GM23248 (cell line): Measurements from ENCODE around the gene DRAM1. TPM values are rescaled to one million over a fixed set of nuclear protein-coding genes. Genes with fewer than 3 reads are reported as not detected.
A peak's percentile ranks its signal among the peaks of the same experiment; 100 is the strongest.

Source experiments
- DNase-seq: peaks from one replicate; pipeline ENCODE4 v3.0.0-alpha.2; 2015
- H2AFZ ChIP-seq: fragments of 200-600 bp; sonication (generic); 2 replicates; pipeline ENCODE4 v1.6.1; 2016; ENCODE audit warnings: antibody characterized with exemption
- H3F3A ChIP-seq: fragments of 200-600 bp; sonication (generic); 2 replicates; pipeline ENCODE4 v1.6.1; 2016; ENCODE audit warnings: mild to moderate bottlenecking, antibody characterized with exemption, mixed run types; ENCODE audit not compliant: insufficient read depth
- H3K27ac ChIP-seq: fragments of 200-600 bp; sonication (generic); 2 replicates; pipeline ENCODE4 v1.5.1; 2016; ENCODE audit warnings: mild to moderate bottlenecking
- H3K27me3 ChIP-seq: fragments of 200-600 bp; sonication (generic); replicated peaks from 2 replicates; pipeline ENCODE4 v1.6.1; 2016; ENCODE audit warnings: mild to moderate bottlenecking; ENCODE audit not compliant: insufficient read depth
- H3K36me3 ChIP-seq: fragments of 200-600 bp; sonication (generic); 2 replicates; pipeline ENCODE4 v1.6.1; 2016; ENCODE audit warnings: low read depth, mild to moderate bottlenecking
- H3K4me1 ChIP-seq: fragments of 200-600 bp; sonication (generic); 2 replicates; pipeline ENCODE4 v1.6.1; 2016; ENCODE audit warnings: mild to moderate bottlenecking; ENCODE audit not compliant: insufficient read depth
- H3K4me2 ChIP-seq: fragments of 200-600 bp; sonication (generic); one replicate; pipeline ENCODE4 v1.6.1; 2016; ENCODE audit warnings: mild to moderate bottlenecking; ENCODE audit not compliant: unreplicated experiment
- H3K4me3 ChIP-seq: fragments of 200-600 bp; sonication (generic); 2 replicates; pipeline ENCODE4 v1.5.1; 2016; ENCODE audit warnings: mild to moderate bottlenecking
- H3K79me2 ChIP-seq: fragments of 200-600 bp; sonication (generic); 2 replicates; pipeline ENCODE4 v1.6.1; 2016; ENCODE audit warnings: mild to moderate bottlenecking; ENCODE audit not compliant: insufficient read depth
- H3K9ac ChIP-seq: fragments of 200-600 bp; sonication (generic); 2 replicates; pipeline ENCODE4 v1.6.1; 2016; ENCODE audit warnings: mild to moderate bottlenecking
- H3K9me2 ChIP-seq: fragments of 200-600 bp; sonication (generic); 2 replicates; pipeline ENCODE4 v1.6.1; 2016; ENCODE audit warnings: mixed run types, mild to moderate bottlenecking, moderate library complexity; ENCODE audit not compliant: insufficient read depth
- H3K9me3 ChIP-seq: fragments of 200-600 bp; sonication (generic); one replicate; pipeline ENCODE4 v1.6.1; 2017; ENCODE audit warnings: low read depth
- H4K20me1 ChIP-seq: fragments of 200-600 bp; sonication (generic); 2 replicates; pipeline ENCODE4 v1.6.0; 2016; ENCODE audit not compliant: insufficient read depth
- EZH2 ChIP-seq: fragments of 200-600 bp; sonication (generic); IDR thresholded peaks from 2 replicates; pipeline ENCODE4 v1.6.1; 2018; ENCODE audit warnings: antibody characterized with exemption, mild to moderate bottlenecking; ENCODE audit not compliant: insufficient read depth, poor library complexity, severe bottlenecking
- EZH2phosphoT487 ChIP-seq: fragments of 200-600 bp; sonication (generic); IDR thresholded peaks from 2 replicates; pipeline ENCODE4 v1.6.1; 2018; ENCODE audit warnings: antibody characterized with exemption, moderate library complexity, mild to moderate bottlenecking, low read depth; ENCODE audit not compliant: insufficient read depth
- WGBS, 2 experiments: methylation state at CpG; one replicate each; pipeline ENCODE4 v1.1.6; 2015 to 2017; ENCODE audit warnings: low lambda C conversion rate in 2 of 2, low coverage in 1 of 2; ENCODE audit errors: missing lambda C conversion rate in 2 of 2; 5-methylcytosine and 5-hydroxymethylcytosine counted together
- in situ Hi-C: fragments of 300-500 bp; cut with MboI; formaldehyde crosslinking; loops from 2 replicates; pipeline ENCODE4 v1.15.0; 2020
- polyA plus RNA-seq: library from polyadenylated mRNA; unstranded; fragments of >200 nt; fragmentation: Nextera tagmentation; extraction: Ambion mirVana; gene quantifications from 2 replicates; pipeline ENCODE4 v1.2.1, GENCODE V29; 2016
- total RNA-seq: library from RNA; depleted of rRNA; stranded (reverse); fragments of >200 nt; shearing (Covaris generic); gene quantifications from 2 replicates; pipeline ENCODE4 v1.2.3, GENCODE V29; 2014

DRAM1 gene
- total and polyA plus RNA-seq, 2 experiments from 2014 or later, result 86.8 to 99.2 TPM

GRCh38 chr12:101951002-101951670 lies 73.8 kb downstream of the DRAM1 start:
- Histone ChIP-seq H3K4me2 (no peak overlapping the region), H3K9me3 (no peaks in the 10 kb centered on the region), H3K27me3 (no peaks in the 10 kb centered on the region), H3K4me1 (peaks cover 7% of the 10 kb centered on the region), H3K36me3 (no peaks in the 10 kb centered on the region), H2AFZ (no peak overlapping the region), H3K9me2 (no peaks in the 10 kb centered on the region), H3K4me3 (no peak overlapping the region), H4K20me1 (no peaks in the 10 kb centered on the region), H3K27ac (no peak overlapping the region), H3K9ac (no peak overlapping the region), H3F3A (0 out of 2 replicates have a peak, but pooled peaks cover 5% of the 10 kb centered on the region), H3K79me2 (no peaks in the 10 kb centered on the region)
- in situ Hi-C loops, result no loop called here
- TF ChIP-seq EZH2phosphoT487 (no peak), EZH2 (no peak)
- 77 to 84% methylated on average over 6 of the region's 6 CpGs for WGBS, 2 experiments
- DNase-seq, result no peak

GRCh38 chr12:101954113-101954512 lies 76.7 kb downstream of the DRAM1 start:
- peaks cover 13% of the 10 kb centered on the region for H3K4me1 ChIP-seq
- H3K36me3 ChIP-seq, result no peaks in the 10 kb centered on the region
- no peaks in the 10 kb centered on the region for H3K9me2 ChIP-seq
- no peaks in the 10 kb centered on the region for H3K79me2 ChIP-seq
- no peaks in the 10 kb centered on the region for H3K27me3 ChIP-seq
- no peak for TF ChIP-seq EZH2phosphoT487
- TF ChIP-seq EZH2, result no peak
- H3K9ac ChIP-seq, result no peak overlapping the region
- H2AFZ ChIP-seq, result no peak overlapping the region
- 95% methylated on average over 1 of the region's 1 CpG for WGBS, 2 experiments
- no peaks in the 10 kb centered on the region for H4K20me1 ChIP-seq
- H3K4me3 ChIP-seq, result no peak overlapping the region
- H3K9me3 ChIP-seq, result no peaks in the 10 kb centered on the region
- no peak overlapping the region for H3K27ac ChIP-seq
- no peak for DNase-seq
- in situ Hi-C loops, result no loop called here
- H3F3A ChIP-seq, result no peaks in the 10 kb centered on the region
- H3K4me2 ChIP-seq, result no peak overlapping the region

- Histone ChIP-seq H3K9me3 (no peaks in the 10 kb centered on the region), H3K27me3 (no peaks in the 10 kb centered on the region), H3K9me2 (no peaks in the 10 kb centered on the region), H3K36me3 (no peaks in the 10 kb centered on the region), H2AFZ (no peak overlapping the region), H4K20me1 (no peaks in the 10 kb centered on the region), H3K27ac (no peak overlapping the region), H3K79me2 (no peaks in the 10 kb centered on the region), H3F3A (no peaks in the 10 kb centered on the region), H3K4me3 (no peak overlapping the region), H3K4me1 (peaks cover 13% of the 10 kb centered on the region), H3K9ac (no peak overlapping the region), H3K4me2 (no peak overlapping the region)
- DNase-seq, result no peak
- no peak for TF ChIP-seq EZH2phosphoT487
- no peak for TF ChIP-seq EZH2
- 91 to 100% methylated on average over 1 of the region's 1 CpG for WGBS, 2 experiments
- in situ Hi-C loops, result no loop called here
Measured at GRCh38 chr12:101954676-101955075, 77.3 kb downstream of the DRAM1 start.

GRCh38 chr12:101957252-101957959 lies 80.0 kb downstream of the DRAM1 start:
- 7 to 11% methylated on average over 9 of the region's 9 CpGs for WGBS, 2 experiments
- Histone ChIP-seq H3K9me2 (no peaks in the 10 kb centered on the region), H3K27ac (peak overlapping the region; percentile 70), H3K36me3 (no peaks in the 10 kb centered on the region), H3F3A (no peaks in the 10 kb centered on the region), H3K9me3 (no peaks in the 10 kb centered on the region), H3K9ac (peak overlapping the region; percentile 43), H4K20me1 (no peaks in the 10 kb centered on the region), H3K4me3 (peak overlapping the region; percentile 25), H2AFZ (peak overlapping the region; percentile 67), H3K4me1 (peaks cover 17% of the 10 kb centered on the region), H3K4me2 (peak overlapping the region; percentile 44), H3K79me2 (no peaks in the 10 kb centered on the region), H3K27me3 (no peaks in the 10 kb centered on the region)
- DNase-seq, result peak; percentile 88
- TF ChIP-seq EZH2 (no peak), EZH2phosphoT487 (no peak)
- in situ Hi-C loops, result no loop called here
